Parietal lobe (tissue), 1 donor: ENCODE data around the gene SLIT1. TPM values are rescaled to one million over a fixed set of nuclear protein-coding genes. Genes with fewer than 3 reads are reported as not detected.

Experiments used
- total RNA-seq: library from RNA; depleted of rRNA; stranded (reverse); fragments of >200 nt; gene quantifications from one replicate; pipeline ENCODE4 v1.2.3, GENCODE V29; 2014

SLIT1 gene
- total RNA-seq: 98.0 TPM

GRCh38 chr10:97185326-97186058, at the start of gene SLIT1:
Gene SLIT1, minus strand, starts transcription at chr10:97185959. Its CDS starts 285 bp downstream, at chr10:97185674.

Other genes starting within 250 kb of the SLIT1 start
- gene ARHGAP19, start 106.7 kb upstream of the SLIT1 start, total RNA-seq: 9.4 TPM
- 4.7 TPM for gene FRAT1, start 133.3 kb upstream of the SLIT1 start, total RNA-seq
- 11.6 TPM for gene FRAT2, start 148.8 kb upstream of the SLIT1 start, total RNA-seq
- gene RRP12, start 215.4 kb upstream of the SLIT1 start, total RNA-seq: 18.2 TPM
- 105 TPM for gene PGAM1, start 240.2 kb upstream of the SLIT1 start, total RNA-seq